GM06990 (cell line): ENCODE data around the gene TAS1R3.

Experiments used
- DNase-seq: peaks from one replicate; pipeline ENCODE4 v3.0.0-alpha.2; 2011; ENCODE audit not compliant: insufficient read length; ENCODE audit errors: extremely low read depth
- H3K27me3 ChIP-seq: replicated peaks from 2 replicates; pipeline ENCODE4 v1.6.0; 2011; ENCODE audit warnings: low read length; ENCODE audit not compliant: control insufficient read depth, insufficient read depth
- H3K36me3 ChIP-seq: 2 replicates; pipeline ENCODE4 v1.5.1; 2011; ENCODE audit warnings: low read length; ENCODE audit not compliant: control insufficient read depth, insufficient read depth
- H3K4me3 ChIP-seq: replicated peaks from 2 replicates; pipeline ENCODE4 v1.5.1; 2011; ENCODE audit warnings: low read depth, mild to moderate bottlenecking, control low read depth, low read length
- TF ChIP-seq, protein P1 (sequence below): IDR thresholded peaks from 2 replicates; pipeline ENCODE4 v1.5.1; 2011; ENCODE audit warnings: low read length, control low read depth, mild to moderate bottlenecking, inconsistent platforms; ENCODE audit not compliant: insufficient read depth, poor library complexity, severe bottlenecking

Gene TAS1R3

DNA sequence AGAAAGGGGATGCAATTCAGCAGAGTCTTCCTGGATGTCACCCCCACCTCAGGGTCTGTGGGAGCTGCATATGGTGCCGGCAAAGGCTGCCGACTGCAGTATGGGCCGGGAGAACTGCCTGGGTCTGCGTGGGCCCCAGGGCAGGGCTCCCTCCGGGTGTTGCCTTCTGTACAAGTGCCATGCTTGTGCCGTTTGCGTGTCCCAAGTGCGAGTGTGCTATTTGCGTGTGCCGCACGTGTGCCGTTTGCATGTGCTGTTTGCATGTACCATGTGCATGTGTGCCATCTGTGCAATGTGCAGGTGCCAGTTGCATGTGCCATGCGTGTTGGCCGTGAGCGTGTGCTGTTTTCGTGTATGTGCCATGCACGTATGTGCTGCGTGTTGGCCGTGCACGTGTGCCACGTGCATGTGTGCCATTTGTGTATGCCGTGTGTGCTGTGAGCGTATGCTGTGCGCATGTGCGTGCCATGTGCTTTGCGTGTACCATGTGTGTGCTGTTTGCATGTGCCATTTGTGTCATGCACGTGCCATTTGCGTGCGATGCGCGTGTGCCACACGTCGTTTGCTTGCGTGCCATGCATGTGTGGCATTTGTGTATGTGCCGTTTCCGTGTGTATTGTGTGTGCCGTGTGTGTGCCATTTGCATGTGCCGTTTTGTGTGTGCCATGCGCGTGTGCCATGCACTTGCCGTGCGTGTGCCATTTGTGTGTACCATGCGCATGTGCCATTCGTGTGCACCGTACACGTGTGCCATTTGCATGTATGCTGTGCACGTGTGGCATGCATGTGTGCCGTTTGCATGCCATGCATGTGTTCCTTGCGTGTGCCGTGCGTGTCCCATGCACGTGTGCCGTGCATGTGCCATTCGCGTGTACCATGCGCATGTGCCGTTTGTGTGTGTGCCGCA lies 1.5 kb upstream of the TAS1R3 start:
- TF ChIP-seq, protein P1, sequence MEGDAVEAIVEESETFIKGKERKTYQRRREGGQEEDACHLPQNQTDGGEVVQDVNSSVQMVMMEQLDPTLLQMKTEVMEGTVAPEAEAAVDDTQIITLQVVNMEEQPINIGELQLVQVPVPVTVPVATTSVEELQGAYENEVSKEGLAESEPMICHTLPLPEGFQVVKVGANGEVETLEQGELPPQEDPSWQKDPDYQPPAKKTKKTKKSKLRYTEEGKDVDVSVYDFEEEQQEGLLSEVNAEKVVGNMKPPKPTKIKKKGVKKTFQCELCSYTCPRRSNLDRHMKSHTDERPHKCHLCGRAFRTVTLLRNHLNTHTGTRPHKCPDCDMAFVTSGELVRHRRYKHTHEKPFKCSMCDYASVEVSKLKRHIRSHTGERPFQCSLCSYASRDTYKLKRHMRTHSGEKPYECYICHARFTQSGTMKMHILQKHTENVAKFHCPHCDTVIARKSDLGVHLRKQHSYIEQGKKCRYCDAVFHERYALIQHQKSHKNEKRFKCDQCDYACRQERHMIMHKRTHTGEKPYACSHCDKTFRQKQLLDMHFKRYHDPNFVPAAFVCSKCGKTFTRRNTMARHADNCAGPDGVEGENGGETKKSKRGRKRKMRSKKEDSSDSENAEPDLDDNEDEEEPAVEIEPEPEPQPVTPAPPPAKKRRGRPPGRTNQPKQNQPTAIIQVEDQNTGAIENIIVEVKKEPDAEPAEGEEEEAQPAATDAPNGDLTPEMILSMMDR, result no peak
- H3K36me3 ChIP-seq, result peaks cover 6% of the 10 kb centered on the region
- DNase-seq, result no peak
- H3K27me3 ChIP-seq, result no peaks in the 10 kb centered on the region
- H3K4me3 ChIP-seq, result no peak overlapping the region

DNA sequence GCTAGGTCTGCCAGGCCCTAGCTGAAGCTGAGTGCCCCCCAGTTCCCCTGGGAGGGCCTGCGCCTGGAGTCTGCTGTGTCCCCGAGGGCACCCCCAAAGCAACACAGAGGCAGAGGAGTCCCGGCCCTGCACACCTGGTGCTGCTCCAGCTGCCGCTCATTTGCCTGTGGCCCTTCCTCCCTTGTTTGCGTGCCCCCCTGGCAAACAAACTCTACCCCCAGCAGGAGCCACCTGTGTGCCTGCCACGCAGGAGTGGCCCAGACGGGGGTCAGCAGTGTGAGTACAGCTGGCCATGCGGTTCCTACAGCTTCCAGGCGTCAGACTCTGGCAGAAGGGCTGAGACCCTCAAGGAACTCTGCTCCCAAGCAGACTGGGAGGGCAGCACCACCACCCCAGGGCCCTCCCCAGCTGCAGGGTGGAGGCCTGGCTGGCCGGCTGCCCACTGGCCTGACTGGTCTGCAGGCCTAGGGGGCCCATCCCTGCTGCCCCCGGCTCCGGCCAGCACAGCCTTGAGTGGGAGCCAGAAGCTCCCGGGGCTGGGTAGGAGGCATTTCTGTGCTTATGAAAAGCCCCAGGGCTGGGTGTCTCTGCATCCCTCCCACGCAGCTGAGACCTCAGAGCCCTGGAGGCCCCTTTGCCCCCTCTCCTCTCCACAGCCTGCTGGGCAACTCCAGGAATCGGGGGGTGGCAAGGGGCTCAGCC lies 563 bp upstream of the TAS1R3 start:
- TF ChIP-seq, protein P1, result no peak
- no peaks in the 10 kb centered on the region for H3K27me3 ChIP-seq
- no peak overlapping the region for H3K4me3 ChIP-seq
- DNase-seq, result no peak
- H3K36me3 ChIP-seq, result peaks cover 6% of the 10 kb centered on the region

DNA sequence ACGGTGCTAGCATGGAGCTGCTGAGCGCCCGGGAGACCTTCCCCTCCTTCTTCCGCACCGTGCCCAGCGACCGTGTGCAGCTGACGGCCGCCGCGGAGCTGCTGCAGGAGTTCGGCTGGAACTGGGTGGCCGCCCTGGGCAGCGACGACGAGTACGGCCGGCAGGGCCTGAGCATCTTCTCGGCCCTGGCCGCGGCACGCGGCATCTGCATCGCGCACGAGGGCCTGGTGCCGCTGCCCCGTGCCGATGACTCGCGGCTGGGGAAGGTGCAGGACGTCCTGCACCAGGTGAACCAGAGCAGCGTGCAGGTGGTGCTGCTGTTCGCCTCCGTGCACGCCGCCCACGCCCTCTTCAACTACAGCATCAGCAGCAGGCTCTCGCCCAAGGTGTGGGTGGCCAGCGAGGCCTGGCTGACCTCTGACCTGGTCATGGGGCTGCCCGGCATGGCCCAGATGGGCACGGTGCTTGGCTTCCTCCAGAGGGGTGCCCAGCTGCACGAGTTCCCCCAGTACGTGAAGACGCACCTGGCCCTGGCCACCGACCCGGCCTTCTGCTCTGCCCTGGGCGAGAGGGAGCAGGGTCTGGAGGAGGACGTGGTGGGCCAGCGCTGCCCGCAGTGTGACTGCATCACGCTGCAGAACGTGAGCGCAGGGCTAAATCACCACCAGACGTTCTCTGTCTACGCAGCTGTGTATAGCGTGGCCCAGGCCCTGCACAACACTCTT lies 1.1 kb downstream of the TAS1R3 start:
- Histone ChIP-seq H3K4me3 (no peak overlapping the region), H3K36me3 (peaks cover 6% of the 10 kb centered on the region), H3K27me3 (no peaks in the 10 kb centered on the region)
- no peak for DNase-seq
- TF ChIP-seq, protein P1, result no peak

DNA sequence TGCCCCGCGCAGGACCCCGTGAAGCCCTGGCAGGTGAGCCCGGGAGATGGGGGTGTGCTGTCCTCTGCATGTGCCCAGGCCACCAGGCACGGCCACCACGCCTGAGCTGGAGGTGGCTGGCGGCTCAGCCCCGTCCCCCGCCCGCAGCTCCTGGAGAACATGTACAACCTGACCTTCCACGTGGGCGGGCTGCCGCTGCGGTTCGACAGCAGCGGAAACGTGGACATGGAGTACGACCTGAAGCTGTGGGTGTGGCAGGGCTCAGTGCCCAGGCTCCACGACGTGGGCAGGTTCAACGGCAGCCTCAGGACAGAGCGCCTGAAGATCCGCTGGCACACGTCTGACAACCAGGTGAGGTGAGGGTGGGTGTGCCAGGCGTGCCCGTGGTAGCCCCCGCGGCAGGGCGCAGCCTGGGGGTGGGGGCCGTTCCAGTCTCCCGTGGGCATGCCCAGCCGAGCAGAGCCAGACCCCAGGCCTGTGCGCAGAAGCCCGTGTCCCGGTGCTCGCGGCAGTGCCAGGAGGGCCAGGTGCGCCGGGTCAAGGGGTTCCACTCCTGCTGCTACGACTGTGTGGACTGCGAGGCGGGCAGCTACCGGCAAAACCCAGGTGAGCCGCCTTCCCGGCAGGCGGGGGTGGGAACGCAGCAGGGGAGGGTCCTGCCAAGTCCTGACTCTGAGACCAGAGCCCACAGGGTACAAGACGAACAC lies 1.8 kb downstream of the TAS1R3 start:
- Histone ChIP-seq H3K4me3 (no peak overlapping the region), H3K27me3 (no peaks in the 10 kb centered on the region), H3K36me3 (peaks cover 3% of the 10 kb centered on the region)
- TF ChIP-seq, protein P1, result no peak
- no peak for DNase-seq

DNA sequence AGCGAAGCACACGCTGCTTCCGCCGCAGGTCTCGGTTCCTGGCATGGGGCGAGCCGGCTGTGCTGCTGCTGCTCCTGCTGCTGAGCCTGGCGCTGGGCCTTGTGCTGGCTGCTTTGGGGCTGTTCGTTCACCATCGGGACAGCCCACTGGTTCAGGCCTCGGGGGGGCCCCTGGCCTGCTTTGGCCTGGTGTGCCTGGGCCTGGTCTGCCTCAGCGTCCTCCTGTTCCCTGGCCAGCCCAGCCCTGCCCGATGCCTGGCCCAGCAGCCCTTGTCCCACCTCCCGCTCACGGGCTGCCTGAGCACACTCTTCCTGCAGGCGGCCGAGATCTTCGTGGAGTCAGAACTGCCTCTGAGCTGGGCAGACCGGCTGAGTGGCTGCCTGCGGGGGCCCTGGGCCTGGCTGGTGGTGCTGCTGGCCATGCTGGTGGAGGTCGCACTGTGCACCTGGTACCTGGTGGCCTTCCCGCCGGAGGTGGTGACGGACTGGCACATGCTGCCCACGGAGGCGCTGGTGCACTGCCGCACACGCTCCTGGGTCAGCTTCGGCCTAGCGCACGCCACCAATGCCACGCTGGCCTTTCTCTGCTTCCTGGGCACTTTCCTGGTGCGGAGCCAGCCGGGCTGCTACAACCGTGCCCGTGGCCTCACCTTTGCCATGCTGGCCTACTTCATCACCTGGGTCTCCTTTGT lies 2.6 kb downstream of the TAS1R3 start:
- no peak overlapping the region for H3K4me3 ChIP-seq
- H3K36me3 ChIP-seq, result peaks cover 3% of the 10 kb centered on the region
- H3K27me3 ChIP-seq, result no peaks in the 10 kb centered on the region
- TF ChIP-seq, protein P1, result no peak
- no peak for DNase-seq
